GM21528 (cell line): Measurements from ENCODE around the gene MZB1.
"Not testable (repeated sequence)": the region's sequence is repeated elsewhere in the genome, so short reads cannot be mapped to it uniquely, and the experiment has no call there.

Experiments used
- ATAC-seq: cut with Tn5 transposase; IDR thresholded peaks from one replicate; pipeline ENCODE4 v1.9.1; 2021; ENCODE audit warnings: mild to moderate bottlenecking, moderate library complexity; ENCODE audit not compliant: unreplicated experiment, low FRiP score

The MZB1 gene

GRCh38 chr5:139392678-139393496 lies 3.2 kb upstream of the MZB1 start:
- ATAC-seq: peak; percentile 40

- peak; percentile 4 for ATAC-seq
Observed at GRCh38 chr5:139392324-139392677, 2.6 kb upstream of the MZB1 start.

DNA sequence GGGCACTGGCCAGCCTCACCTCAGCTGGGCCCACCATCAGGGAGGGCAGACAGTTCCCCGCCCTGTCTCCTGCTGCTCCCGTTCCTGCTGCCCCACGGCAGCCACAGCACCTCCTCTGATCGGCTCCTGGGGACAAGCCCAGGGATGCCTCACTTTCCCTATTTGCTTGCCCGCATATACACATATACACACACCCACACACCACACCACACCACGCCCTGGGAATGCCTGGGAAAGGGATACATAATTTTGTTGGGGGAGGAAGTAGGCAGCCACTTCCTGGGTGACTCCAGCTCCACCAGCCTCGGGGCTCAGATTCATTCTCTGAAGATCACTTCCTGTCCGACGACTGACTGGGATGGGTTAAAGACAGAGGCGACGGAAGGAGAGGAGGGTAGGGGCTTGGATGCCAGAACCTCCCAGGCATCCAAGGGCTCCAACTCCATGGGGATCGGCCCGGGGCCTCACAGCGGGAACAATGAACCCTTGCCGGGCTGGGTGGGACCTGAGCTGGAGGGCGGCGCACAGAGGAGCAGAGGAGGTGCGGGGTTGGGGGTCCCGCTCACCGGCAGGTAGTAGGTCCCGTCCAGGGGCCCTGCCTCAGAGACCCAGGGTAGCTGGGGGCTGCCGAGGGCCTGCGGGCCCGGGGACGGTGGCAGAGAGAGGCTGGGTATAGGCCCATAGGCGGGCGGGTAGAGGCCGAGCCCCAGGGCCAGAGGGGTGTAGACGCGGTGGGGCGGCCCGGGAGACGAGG lies 2.0 kb upstream of the MZB1 start:
- ATAC-seq: peak; percentile 2

DNA sequence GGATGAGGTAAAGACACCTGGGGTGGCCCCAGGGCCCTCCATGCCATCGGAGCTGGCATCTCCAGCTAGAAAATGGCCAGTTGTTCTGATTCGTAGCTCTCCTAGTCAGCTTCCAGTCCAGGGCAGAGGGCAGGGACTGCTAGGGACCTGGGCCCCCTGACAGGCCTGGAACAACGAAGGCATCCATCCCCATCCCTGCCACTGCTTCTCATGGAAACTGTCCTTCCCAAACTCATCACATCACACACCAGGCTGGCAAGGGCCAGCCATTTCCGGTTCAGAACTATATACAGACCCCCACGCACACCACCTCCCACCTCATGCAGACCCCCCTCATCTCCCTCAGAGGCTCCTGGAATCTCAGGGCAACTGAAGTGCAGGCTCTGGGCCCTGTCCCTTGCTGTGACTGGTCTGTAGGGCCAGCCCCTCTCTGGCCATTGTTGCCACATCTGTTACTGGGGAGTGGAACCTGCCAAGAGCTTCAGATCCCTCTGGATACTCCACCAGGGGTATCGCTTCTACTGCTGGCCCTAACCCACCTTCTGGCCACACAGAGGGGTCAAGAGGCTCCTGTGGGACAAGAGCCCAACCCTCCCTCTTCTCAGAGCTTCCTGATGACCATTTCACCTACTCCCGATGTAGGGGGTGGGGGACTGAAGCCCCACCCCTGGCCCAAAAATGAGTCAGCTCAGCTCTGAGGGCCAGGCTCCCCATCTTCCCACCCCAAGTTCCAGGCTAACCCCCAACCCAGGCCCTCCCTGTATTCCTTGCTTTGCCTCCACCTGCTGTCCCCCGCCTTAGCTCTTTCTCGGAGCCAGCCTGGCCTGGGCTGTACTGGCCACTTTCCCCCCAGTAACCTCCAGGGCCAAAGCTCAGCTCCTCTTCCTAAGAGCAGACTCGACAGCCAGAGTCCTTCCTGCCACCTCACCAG lies 1.2 kb upstream of the MZB1 start:
- ATAC-seq: no peak

DNA sequence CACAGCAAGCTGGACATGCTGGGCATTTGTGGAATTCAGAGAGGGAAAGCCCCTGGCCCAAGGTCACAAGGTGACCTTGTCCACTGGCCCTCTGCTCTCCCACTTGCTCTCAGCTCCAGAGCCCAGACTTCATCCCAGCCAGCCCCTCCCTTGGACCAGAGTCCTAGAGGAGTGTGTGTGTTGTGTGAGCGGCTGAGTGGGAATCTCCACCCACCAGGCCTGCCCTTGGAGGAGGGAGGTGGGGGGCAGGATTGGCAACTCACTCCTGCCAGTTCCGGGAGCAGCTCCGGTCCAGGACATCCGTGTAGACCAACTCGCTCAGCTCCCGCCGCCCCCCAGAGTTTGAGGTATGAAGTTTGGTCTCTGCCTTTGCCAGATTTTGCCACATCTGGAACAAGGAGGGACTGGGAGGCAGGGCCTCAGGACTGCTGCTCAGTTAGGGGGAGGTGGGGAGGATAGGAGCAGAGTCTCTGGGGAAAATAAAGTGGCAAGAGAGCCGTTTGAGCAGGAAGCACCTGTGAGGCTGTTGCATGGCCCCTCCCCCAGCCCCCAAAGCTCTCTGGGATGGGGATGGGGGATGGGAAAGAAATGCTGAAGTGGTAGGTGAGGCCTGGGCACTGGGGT lies 1.4 kb downstream of the MZB1 start:
- ATAC-seq: no peak

- no peak for ATAC-seq
Observed at GRCh38 chr5:139387611-139388197, 2.0 kb downstream of the MZB1 start.

GRCh38 chr5:139386956-139387355 lies 2.8 kb downstream of the MZB1 start:
- not testable (repeated sequence) for ATAC-seq

GRCh38 chr5:139386050-139386438 lies 3.7 kb downstream of the MZB1 start:
- no peak for ATAC-seq

GRCh38 chr5:139385061-139386049 lies 4.4 kb downstream of the MZB1 start:
- ATAC-seq: no peak

GRCh38 chr5:139384591-139385051 lies 5.1 kb downstream of the MZB1 start:
- ATAC-seq: no peak

- no peak for ATAC-seq
Observed at GRCh38 chr5:139383993-139384590, 5.6 kb downstream of the MZB1 start.

- ATAC-seq: no peak
Observed at GRCh38 chr5:139383275-139383992, 6.3 kb downstream of the MZB1 start, which contains the start of gene SLC23A1. TSS of gene SLC23A1 (minus strand) at chr5:139383297. CDS start at chr5:139383253, 44 bp downstream.

DNA sequence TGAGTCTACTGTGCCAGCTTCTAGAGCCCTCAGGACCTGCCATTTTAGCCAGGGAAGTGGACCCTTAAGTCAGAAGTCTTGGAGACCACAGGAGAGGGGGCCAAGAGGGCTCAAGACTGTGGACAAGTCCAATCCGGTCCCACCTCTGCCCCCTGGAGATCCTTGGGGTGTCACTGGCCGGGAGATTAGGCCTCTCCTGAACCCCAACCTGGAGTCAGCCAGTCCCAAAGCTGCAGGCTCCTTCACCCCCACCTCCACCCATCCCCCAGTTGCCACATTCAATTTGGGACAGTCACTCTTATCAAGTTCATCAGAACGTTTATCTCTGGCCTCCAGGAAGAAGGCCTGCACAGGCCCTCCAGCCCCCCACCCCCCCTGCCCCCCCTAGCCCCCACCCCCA lies 6.9 kb downstream of the MZB1 start:
- no peak for ATAC-seq

- no peak for ATAC-seq
Observed at GRCh38 chr5:139381837-139382761, 7.6 kb downstream of the MZB1 start.

DNA sequence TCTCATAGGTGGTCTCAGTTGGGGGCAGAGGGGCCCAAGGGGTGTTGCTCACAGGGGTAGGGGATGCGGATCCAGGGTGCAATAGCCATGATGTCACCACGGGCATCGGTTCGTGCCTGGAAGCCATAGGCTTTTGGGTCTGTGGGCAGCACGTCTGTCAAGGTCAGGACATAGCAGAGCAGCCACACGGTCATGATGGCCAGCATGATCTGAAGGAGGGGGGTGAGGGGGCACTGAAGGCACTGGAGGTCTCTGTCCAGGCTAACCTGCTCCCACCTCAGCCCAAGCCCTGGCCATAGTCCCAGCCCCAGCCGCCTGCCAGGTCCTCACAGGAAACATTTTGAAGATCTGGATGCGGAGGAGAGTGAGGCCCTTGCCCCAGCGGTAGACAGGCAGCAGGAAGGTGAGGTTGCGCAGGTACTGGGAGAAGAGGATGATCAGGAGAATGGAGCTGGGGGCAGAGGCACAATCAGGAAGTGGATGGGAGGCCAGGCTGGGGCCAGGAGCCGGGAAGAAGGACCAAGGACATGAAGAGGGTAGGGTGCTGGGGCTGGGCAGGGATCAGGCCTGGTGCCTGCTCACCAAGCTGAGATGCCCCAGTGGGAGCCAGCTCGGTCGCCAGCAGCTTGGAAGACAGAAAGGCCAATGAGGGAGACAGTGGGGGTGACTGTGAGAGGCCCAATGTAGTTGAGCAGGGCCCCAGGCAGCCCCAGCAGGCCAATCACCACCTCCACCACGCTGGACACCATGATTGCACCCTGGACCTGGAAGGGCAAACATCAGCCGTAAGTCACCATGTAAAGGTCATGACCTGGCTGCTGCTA lies 9.9 kb downstream of the MZB1 start:
- no peak for ATAC-seq

DNA sequence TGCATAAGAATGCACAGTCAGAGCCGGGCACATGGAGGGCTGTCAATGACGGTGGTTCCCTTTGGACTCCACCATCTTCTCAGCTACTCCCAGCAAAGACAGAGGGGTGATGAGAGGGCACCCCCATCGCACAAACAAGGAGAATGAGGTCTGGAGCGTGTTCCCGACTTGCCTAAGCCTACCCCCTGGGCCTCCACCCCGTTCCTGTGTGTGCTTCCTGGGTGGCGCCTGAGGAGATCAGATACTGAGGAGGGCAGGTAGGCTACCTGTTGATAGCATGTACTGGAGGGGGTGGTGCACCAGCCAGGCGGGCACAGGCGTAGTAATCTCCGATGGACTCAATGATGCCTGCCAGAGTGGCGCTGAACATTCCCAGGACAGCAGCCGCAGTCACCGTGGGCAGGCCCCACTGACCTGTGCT lies 10.8 kb downstream of the MZB1 start:
- no peak for ATAC-seq
